OCI-M2 (cell line): ENCODE results near the gene LDB2.

ENCODE experiments used
- DNase-seq: peaks from one replicate; lab custom pipeline; 2025; ENCODE audit not compliant: unreplicated experiment; lab: John Stamatoyannopoulos, UW

Gene LDB2

GRCh38 chr4:16809064-16809463 is 89.4 kb downstream of the LDB2 start:
- no peak for DNase-seq

DNA sequence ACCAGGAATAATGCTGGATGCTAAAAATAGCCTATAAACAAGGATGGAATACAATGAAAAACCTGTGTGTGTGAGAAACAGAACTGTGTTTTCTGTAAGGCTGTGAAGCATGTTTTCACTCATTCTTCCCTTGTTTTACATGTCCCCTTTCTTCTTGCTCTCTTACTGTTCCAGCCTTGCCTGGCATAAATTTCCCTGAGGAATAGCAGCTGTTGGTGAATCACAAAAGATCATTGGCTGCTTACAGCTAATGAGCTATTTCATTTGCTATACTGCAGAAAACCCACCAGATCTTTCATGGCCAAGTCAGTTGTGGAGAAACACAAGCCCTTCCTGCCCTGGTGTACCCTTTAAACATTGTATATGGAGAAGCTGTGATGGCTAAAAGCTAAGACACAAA is 91.1 kb downstream of the LDB2 start:
- no peak for DNase-seq

GRCh38 chr4:16804581-16804980 is 93.9 kb downstream of the LDB2 start:
- DNase-seq, result no peak

GRCh38 chr4:16802044-16802443 is 96.4 kb downstream of the LDB2 start:
- no peak for DNase-seq

- no peak for DNase-seq
These were observed 97.1 kb downstream of the LDB2 start for GRCh38 chr4:16801356-16801755.

GRCh38 chr4:16794816-16795445 is 103.5 kb downstream of the LDB2 start:
- no peak for DNase-seq

DNA sequence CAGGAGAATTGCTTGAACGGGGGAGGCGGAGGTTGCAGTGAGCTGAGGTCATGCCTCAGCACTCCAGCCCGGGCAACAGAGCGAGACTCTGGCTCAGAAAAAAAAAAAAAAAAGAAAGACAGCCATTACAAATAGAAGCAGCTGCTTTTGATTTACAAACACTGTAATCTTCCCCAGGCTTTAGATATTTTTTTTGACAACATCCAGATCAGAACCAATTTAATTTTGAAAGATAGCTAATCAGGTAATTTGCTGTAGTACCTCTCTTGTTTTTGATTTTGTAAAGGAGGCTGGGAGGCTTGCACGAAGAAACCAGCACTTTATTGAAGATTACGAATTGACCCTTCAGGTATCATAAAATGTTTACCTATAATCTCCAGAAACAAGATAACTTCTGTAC is 107.0 kb downstream of the LDB2 start:
- no peak for DNase-seq

GRCh38 chr4:16790508-16790907 is 107.9 kb downstream of the LDB2 start:
- no peak for DNase-seq

GRCh38 chr4:16788868-16789267 is 109.6 kb downstream of the LDB2 start:
- DNase-seq, result no peak

DNA sequence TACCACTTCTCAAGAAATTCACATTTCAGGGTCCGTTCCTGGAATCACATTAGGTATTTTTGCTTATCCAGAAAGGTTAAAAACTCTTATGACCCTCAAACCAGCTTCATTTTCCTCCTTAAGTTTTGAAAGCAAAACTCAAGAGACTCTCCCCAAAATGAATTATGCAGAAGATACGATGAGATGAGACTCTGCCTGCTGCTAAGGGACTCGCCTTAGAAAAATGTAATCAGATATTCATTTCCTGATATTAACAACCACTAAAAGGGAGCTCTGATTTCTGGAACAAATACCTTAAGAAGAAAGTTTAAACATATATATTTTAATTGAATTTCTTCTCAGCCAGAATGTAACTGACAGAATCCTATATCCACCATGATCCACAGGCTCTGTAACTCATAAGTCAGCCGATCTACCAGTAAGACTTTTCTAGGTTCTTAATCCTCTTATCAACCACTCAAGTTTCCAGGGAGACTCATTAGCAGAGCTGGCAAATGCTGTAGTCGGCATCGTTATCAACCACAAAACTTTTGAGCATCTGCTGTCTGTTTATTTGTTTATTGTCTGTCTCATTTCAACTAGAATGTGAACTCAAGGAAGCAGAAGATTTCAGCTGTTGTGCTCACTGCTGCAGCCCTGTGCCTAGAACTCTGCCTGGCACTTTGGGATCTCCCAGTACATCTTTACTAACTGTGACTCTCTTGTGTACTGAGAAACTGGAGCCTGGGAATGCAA is 112.5 kb downstream of the LDB2 start:
- no peak for DNase-seq

DNA sequence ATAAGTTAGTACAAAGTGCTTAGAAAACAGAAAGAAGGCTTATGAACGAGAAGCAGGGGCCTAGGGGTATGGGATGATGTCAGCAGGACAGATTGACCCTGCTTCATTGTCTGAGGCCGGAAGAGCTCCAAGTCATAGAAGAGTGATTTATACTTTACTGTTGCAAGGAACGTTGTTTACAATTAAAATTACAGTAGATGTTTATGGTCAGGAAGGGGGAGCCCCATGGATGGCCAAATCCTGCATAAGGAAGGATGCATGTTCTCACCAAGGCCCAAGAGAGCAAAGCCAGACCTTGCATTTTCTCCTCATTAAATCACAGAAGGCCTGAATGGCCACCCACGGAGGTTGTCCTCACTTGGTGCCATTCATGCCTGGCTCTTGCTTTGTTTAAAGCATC is 115.3 kb downstream of the LDB2 start:
- DNase-seq, result no peak

- DNase-seq, result no peak
These were observed 119.3 kb downstream of the LDB2 start for GRCh38 chr4:16779028-16779675.

- no peak for DNase-seq
These were observed 120.7 kb downstream of the LDB2 start for GRCh38 chr4:16777726-16778125.

GRCh38 chr4:16775411-16776154 is 122.9 kb downstream of the LDB2 start:
- no peak for DNase-seq

GRCh38 chr4:16772366-16772850 is 126.0 kb downstream of the LDB2 start:
- no peak for DNase-seq

GRCh38 chr4:16770710-16771285 is 127.6 kb downstream of the LDB2 start:
- no peak for DNase-seq

GRCh38 chr4:16767861-16768260 is 130.6 kb downstream of the LDB2 start:
- DNase-seq, result no peak

- no peak for DNase-seq
These were observed 131.2 kb downstream of the LDB2 start for GRCh38 chr4:16767251-16767650.

- no peak for DNase-seq
These were observed 132.9 kb downstream of the LDB2 start for GRCh38 chr4:16765546-16765945.

DNA sequence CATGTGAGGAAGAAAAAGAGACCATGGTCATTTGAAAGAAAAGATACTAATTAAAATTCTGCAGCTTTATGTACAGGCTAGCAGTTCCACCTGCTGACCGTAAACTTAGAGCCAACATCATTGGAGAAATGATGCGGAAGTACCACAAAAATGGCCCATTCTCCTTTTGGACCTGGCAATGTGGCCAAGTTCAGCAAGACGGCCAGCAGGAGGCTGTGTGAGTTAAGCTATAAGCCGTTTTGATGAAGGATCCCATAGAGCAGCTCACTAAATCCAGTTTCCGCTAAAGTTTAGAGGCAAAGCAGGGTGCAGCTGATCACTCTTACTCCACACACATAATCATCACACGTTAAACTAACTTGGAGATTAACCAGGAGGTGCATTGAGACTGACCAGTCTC is 133.8 kb downstream of the LDB2 start:
- no peak for DNase-seq
